Right kidney (tissue), 1 donor: ENCODE results near the gene NLGN2.

Experiments
- DNase-seq: peaks from one replicate; pipeline ENCODE4 v3.0.0-alpha.2; 2016

NLGN2 gene

GRCh38 chr17:7391307-7391706 is 16.3 kb upstream of the NLGN2 start:
- DNase-seq = no peak

GRCh38 chr17:7392696-7393612 is 14.7 kb upstream of the NLGN2 start:
- peak; percentile 52 for DNase-seq

GRCh38 chr17:7393613-7394451 is 13.8 kb upstream of the NLGN2 start:
- peak; percentile 72 for DNase-seq

GRCh38 chr17:7394452-7395191 is 13.0 kb upstream of the NLGN2 start, which contains the start of gene PLSCR3:
PLSCR3 (minus strand) TSS chr17:7394525; CDS start chr17:7394110, 415 bp downstream.
- DNase-seq = peak; percentile 97

- DNase-seq = no peak
Measured at GRCh38 chr17:7396147-7396546, 11.5 kb upstream of the NLGN2 start.

- DNase-seq = no peak
Measured at GRCh38 chr17:7398612-7399011, 9.0 kb upstream of the NLGN2 start.

GRCh38 chr17:7403043-7403726 is 4.5 kb upstream of the NLGN2 start:
- DNase-seq = peak; percentile 35

- no peak for DNase-seq
Measured at GRCh38 chr17:7403727-7403976, 4.0 kb upstream of the NLGN2 start.

- DNase-seq = peak; percentile 93
Measured at GRCh38 chr17:7403977-7404736, 3.5 kb upstream of the NLGN2 start, which contains the start of gene TMEM256. TMEM256 (minus strand) TSS chr17:7404097; CDS start chr17:7404084, 13 bp downstream.

GRCh38 chr17:7404737-7405349 is 2.8 kb upstream of the NLGN2 start:
- peak; percentile 55 for DNase-seq

- peak; percentile 41 for DNase-seq
Measured at GRCh38 chr17:7405350-7406234, 2.1 kb upstream of the NLGN2 start.

- DNase-seq = peak; percentile 31
Measured at GRCh38 chr17:7406235-7406825, 1.3 kb upstream of the NLGN2 start.

- no peak for DNase-seq
Measured at GRCh38 chr17:7407082-7407481, 563 bp upstream of the NLGN2 start.

GRCh38 chr17:7408252-7408727 is 645 bp downstream of the NLGN2 start:
- no peak for DNase-seq

- no peak for DNase-seq
Measured at GRCh38 chr17:7408863-7409262, 1.2 kb downstream of the NLGN2 start.

GRCh38 chr17:7409716-7410115 is 2.1 kb downstream of the NLGN2 start:
- no peak for DNase-seq

- DNase-seq = no peak
Measured at GRCh38 chr17:7410634-7411426, 3.2 kb downstream of the NLGN2 start.

GRCh38 chr17:7411427-7411750 is 3.7 kb downstream of the NLGN2 start:
- no peak for DNase-seq
